H1 (cell line): ENCODE results near the gene STIM1. TPM values are rescaled to one million over a fixed set of nuclear protein-coding genes. Genes with fewer than 3 reads are reported as not detected.

ENCODE experiments used
- CTCF ChIA-PET: fragments of 300-600 bp; sonication (Branson Sonifier 250); formaldehyde crosslinking; loops from one replicate; lab custom pipeline; 2021; ENCODE audit not compliant: partially characterized antibody; lab: Charles Lee
- POLR2A ChIA-PET: fragments of 300-600 bp; sonication (Branson Sonifier 250); formaldehyde crosslinking; loops from one replicate; lab custom pipeline; 2021; ENCODE audit warnings: inconsistent platforms; ENCODE audit not compliant: partially characterized antibody; lab: Charles Lee
- DNase-seq, 2 experiments: peaks; one replicate each; pipeline versions ENCODE4 v3.0.0 to v3.0.0-alpha.2; 2010 to 2022; ENCODE audit warnings: low spot score in 2 of 2, low read depth in 1 of 2, mixed read lengths in 1 of 2
- FAIRE-seq: peaks from 2 replicates; lab custom pipeline; 2011; peaks lifted over from hg19 to GRCh38; lab: Jason Lieb, UNC
- H2AFZ ChIP-seq: 2 replicates; pipeline ENCODE4 v1.8.1; 2012; ENCODE audit warnings: low read length, inconsistent platforms
- H2AK5ac ChIP-seq: 2 replicates; pipeline ENCODE4 v1.6.1; 2013; ENCODE audit warnings: low read depth, low read length
- H2BK120ac ChIP-seq: replicated peaks from 2 replicates; pipeline ENCODE3; 2013; ENCODE audit warnings: low read depth, low read length, inconsistent platforms
- H2BK12ac ChIP-seq: 2 replicates; pipeline ENCODE4 v1.6.1; 2013; ENCODE audit warnings: low read depth, low read length
- H2BK15ac ChIP-seq: 2 replicates; pipeline ENCODE4 v1.6.1; 2013; ENCODE audit warnings: low read length
- H2BK20ac ChIP-seq: 2 replicates; pipeline ENCODE4 v1.6.1; 2013; ENCODE audit warnings: low read length
- H2BK5ac ChIP-seq: 2 replicates; pipeline ENCODE4 v1.6.1; 2013; ENCODE audit warnings: low read depth, low read length
- H3K14ac ChIP-seq: 2 replicates; pipeline ENCODE4 v1.6.1; 2013; ENCODE audit warnings: inconsistent platforms; ENCODE audit not compliant: insufficient read length
- H3K18ac ChIP-seq: 2 replicates; pipeline ENCODE4 v1.6.1; 2013; ENCODE audit warnings: low read length; ENCODE audit errors: extremely low read depth
- H3K23ac ChIP-seq: 2 replicates; pipeline ENCODE4 v1.6.1; 2013; ENCODE audit warnings: inconsistent platforms; ENCODE audit not compliant: insufficient read length
- H3K23me2 ChIP-seq: 2 replicates; pipeline ENCODE4 v1.6.1; 2013; ENCODE audit warnings: low read depth, low read length
- H3K27ac ChIP-seq: 2 replicates; pipeline ENCODE4 v1.6.1; 2011; ENCODE audit warnings: low read depth, low read length, inconsistent platforms
- H3K27me3 ChIP-seq, 4 experiments: replicated peaks in 1 of 4; 1 replicate in 1 of 4; 2 replicates in 3 of 4; pipeline versions ENCODE4 v1.6.1 to v1.8.1; 2011 to 2013; ENCODE audit warnings: low read length in 3 of 4, mild to moderate bottlenecking in 3 of 4, inconsistent platforms in 2 of 4, mixed read lengths in 2 of 4, moderate library complexity in 1 of 4; ENCODE audit not compliant: control insufficient read depth in 3 of 4, insufficient read depth in 3 of 4; ENCODE audit errors: extremely low read depth in 1 of 4
- H3K36me3 ChIP-seq, 4 experiments: 2 replicates each; pipeline versions ENCODE4 v1.6.1 to v1.8.1; 2011 to 2013; ENCODE audit warnings: mild to moderate bottlenecking in 4 of 4, low read length in 3 of 4, moderate library complexity in 2 of 4, control low read depth in 1 of 4, inconsistent platforms in 1 of 4; ENCODE audit not compliant: insufficient read depth in 4 of 4, control insufficient read depth in 2 of 4
- H3K4ac ChIP-seq: replicated peaks from 2 replicates; pipeline ENCODE3; 2013; ENCODE audit warnings: low read length, low read depth, mixed read lengths, inconsistent platforms; ENCODE audit not compliant: insufficient read length
- H3K4me1 ChIP-seq, 4 experiments: replicated peaks in 1 of 4; 1 replicate in 1 of 4; 2 replicates in 3 of 4; pipeline versions ENCODE4 v1.6.1 to v1.8.1; 2011 to 2013; ENCODE audit warnings: low read length in 3 of 4, inconsistent platforms in 2 of 4, mixed read lengths in 1 of 4; ENCODE audit not compliant: insufficient read depth in 4 of 4, control insufficient read depth in 3 of 4
- H3K4me2 ChIP-seq, 2 experiments: 2 replicates each; pipeline versions ENCODE4 v1.6.1 to v1.8.1; 2011 to 2013; ENCODE audit warnings: low read depth in 2 of 2, low read length in 2 of 2, control low read depth in 1 of 2, inconsistent platforms in 1 of 2, mild to moderate bottlenecking in 1 of 2; ENCODE audit not compliant: insufficient read depth in 1 of 2
- H3K4me3 ChIP-seq, 4 experiments: fragments of 200-600, 300-600 bp in 1 of 4; sonication (generic), shearing (Covaris generic), sonication (Bioruptor Twin) in 1 of 4; 2 replicates each; pipeline versions ENCODE4 v1.5.1 to v1.8.1; 2011 to 2016; ENCODE audit warnings: low read length in 4 of 4, low read depth in 3 of 4, control low read depth in 2 of 4, inconsistent platforms in 2 of 4, mild to moderate bottlenecking in 2 of 4, mixed read lengths in 1 of 4, moderate library complexity in 1 of 4; ENCODE audit not compliant: insufficient read depth in 2 of 4; ENCODE audit errors: extremely low read depth in 1 of 4
- H3K56ac ChIP-seq: replicated peaks from 2 replicates; pipeline ENCODE3; 2013; ENCODE audit warnings: low read depth, mild to moderate bottlenecking, mixed read lengths, low read length, inconsistent platforms; ENCODE audit not compliant: insufficient read length
- H3K79me1 ChIP-seq: 2 replicates; pipeline ENCODE4 v1.6.1; 2013; ENCODE audit warnings: low read depth, low read length, control low read depth
- H3K79me2 ChIP-seq, 2 experiments: 2 replicates each; pipeline versions ENCODE4 v1.6.1 to v1.8.1; 2012 to 2013; ENCODE audit warnings: low read length in 2 of 2, mild to moderate bottlenecking in 2 of 2, inconsistent platforms in 1 of 2; ENCODE audit not compliant: insufficient read depth in 2 of 2, control insufficient read depth in 1 of 2
- H3K9ac ChIP-seq, 4 experiments: replicated peaks in 1 of 4; 1 replicate in 1 of 4; 2 replicates in 3 of 4; pipeline versions ENCODE4 v1.6.1 to v1.8.1; 2011 to 2013; ENCODE audit warnings: low read depth in 3 of 4, low read length in 3 of 4, control low read depth in 2 of 4, mild to moderate bottlenecking in 2 of 4, moderate library complexity in 2 of 4, inconsistent platforms in 1 of 4; ENCODE audit errors: extremely low read depth in 1 of 4
- H3K9me3 ChIP-seq, 2 experiments: 2 replicates each; pipeline versions ENCODE4 v1.6.1 to v1.8.1; 2012 to 2013; ENCODE audit warnings: mild to moderate bottlenecking in 2 of 2, moderate library complexity in 2 of 2, control low read depth in 1 of 2, inconsistent platforms in 1 of 2, low read depth in 1 of 2, low read length in 1 of 2, mixed read lengths in 1 of 2; ENCODE audit not compliant: insufficient read depth in 2 of 2
- H4K20me1 ChIP-seq, 2 experiments: replicated peaks in 1 of 2; 2 replicates each; pipeline versions ENCODE3 to v1.8.1; 2011 to 2013; ENCODE audit warnings: inconsistent platforms in 2 of 2, low read length in 2 of 2, mild to moderate bottlenecking in 1 of 2; ENCODE audit not compliant: insufficient read depth in 2 of 2, control insufficient read depth in 1 of 2
- H4K5ac ChIP-seq: 2 replicates; pipeline ENCODE4 v1.6.1; 2013; ENCODE audit warnings: low read length, low read depth, mixed read lengths, inconsistent platforms; ENCODE audit not compliant: insufficient read length
- H4K8ac ChIP-seq: 2 replicates; pipeline ENCODE4 v1.8.0; 2013; ENCODE audit warnings: mild to moderate bottlenecking, moderate library complexity, low read length, inconsistent platforms; ENCODE audit not compliant: insufficient read depth; ENCODE audit errors: extremely low read depth
- H4K91ac ChIP-seq: replicated peaks from 2 replicates; pipeline ENCODE3; 2013; ENCODE audit warnings: low read length, mixed read lengths, inconsistent platforms; ENCODE audit not compliant: insufficient read length
- BCL11A ChIP-seq, 2 experiments: IDR thresholded peaks; one replicate each; pipeline ENCODE4 v1.6.1; 2011; ENCODE audit warnings: low read depth in 2 of 2, low read length in 2 of 2, mild to moderate bottlenecking in 2 of 2
- CBX8 ChIP-seq: fragments of 300-800, 300-1000 bp; sonication (generic); IDR thresholded peaks from 2 replicates; pipeline ENCODE4 v1.7.1; 2016; ENCODE audit warnings: low read depth, low read length, borderline replicate concordance
- CEBPB ChIP-seq: IDR thresholded peaks from 2 replicates; pipeline ENCODE4 v1.6.1; 2012; ENCODE audit warnings: low read depth, low read length
- CHD2 ChIP-seq: IDR thresholded peaks from 2 replicates; pipeline ENCODE4 v1.6.1; 2012; ENCODE audit warnings: low read length, improper control_type of control experiment
- CREB1 ChIP-seq: IDR thresholded peaks from 2 replicates; pipeline ENCODE4 v1.6.1; 2012; ENCODE audit warnings: inconsistent platforms
- EGR1 ChIP-seq: IDR thresholded peaks from 2 replicates; pipeline ENCODE4 v1.6.1; 2011; ENCODE audit warnings: low read depth, low read length, borderline replicate concordance
- EP300 ChIP-seq, 2 experiments: IDR thresholded peaks; 1 replicate in 1 of 2; 2 replicates in 1 of 2; pipeline ENCODE4 v1.6.1; 2011 to 2012; ENCODE audit warnings: low read depth in 2 of 2, low read length in 2 of 2, mild to moderate bottlenecking in 2 of 2, borderline replicate concordance in 1 of 2, inconsistent platforms in 1 of 2, moderate library complexity in 1 of 2
- NANOG ChIP-seq: IDR thresholded peaks from 2 replicates; pipeline ENCODE4 v1.6.1; 2011; ENCODE audit warnings: low read length, low read depth, mild to moderate bottlenecking, inconsistent platforms; ENCODE audit not compliant: insufficient read depth, poor library complexity, severe bottlenecking
- POLR2A ChIP-seq, 2 experiments: IDR thresholded peaks; 1 replicate in 1 of 2; 2 replicates in 1 of 2; pipeline ENCODE4 v1.6.1; 2011; ENCODE audit warnings: low read depth in 2 of 2, low read length in 2 of 2, mild to moderate bottlenecking in 2 of 2; ENCODE audit errors: control extremely low read depth in 1 of 2
- RXRA ChIP-seq: IDR thresholded peaks from 2 replicates; pipeline ENCODE4 v1.6.1; 2011; ENCODE audit warnings: low read depth, mild to moderate bottlenecking, low read length, moderate library complexity; ENCODE audit not compliant: insufficient read depth
- SP4 ChIP-seq: IDR thresholded peaks from 2 replicates; pipeline ENCODE4 v1.6.1; 2012; ENCODE audit warnings: low read length, inconsistent platforms
- TAF7 ChIP-seq: optimal IDR thresholded peaks from 2 replicates; pipeline ENCODE3; 2011; ENCODE audit warnings: low read depth, mild to moderate bottlenecking, inconsistent platforms, low read length, moderate library complexity, borderline replicate concordance
- WGBS, 2 experiments: shearing (Covaris generic) in 1 of 2; methylation state at CpG; one replicate each; pipeline versions ENCODE4 v1.1.6 to v1.1.7; 2013 to 2015; ENCODE audit warnings: low lambda C conversion rate in 2 of 2, mixed read lengths in 2 of 2, inconsistent platforms in 1 of 2, low coverage in 1 of 2, missing lambda C conversion rate in 1 of 2; ENCODE audit not compliant: insufficient replicate concordance in 2 of 2, insufficient coverage in 1 of 2, insufficient read length in 1 of 2; ENCODE audit errors: extremely low coverage in 1 of 2, missing lambda C conversion rate in 1 of 2; 5-methylcytosine and 5-hydroxymethylcytosine counted together
- polyA plus RNA-seq, 7 experiments: library from polyadenylated mRNA; depleted of rRNA in 3 of 7; stranded (reverse) in 5 of 7; unstranded in 2 of 7; fragments of >200 nt in 5 of 7; fragments of 200-250 nt in 2 of 7; gene quantifications; 1 replicate in 5 of 7; 2 replicates in 1 of 7; 4 replicates in 1 of 7; pipeline versions ENCODE4 v1.2.1 to v1.2.3, GENCODE V29; 2011 to 2013; ENCODE audit warnings: missing spikeins in 2 of 7, mixed read lengths in 2 of 7
- total RNA-seq: library from RNA; stranded (reverse); fragmentation: NEBNext Ultra II Directional; extraction: Animal tissue kit (Norgen Biotek cat#: 25700); gene quantifications from 2 replicates; pipeline ENCODE4 v1.2.1, GENCODE V29; 2021
- TF ChIP-seq, protein P1 (sequence below): IDR thresholded peaks from 2 replicates; pipeline ENCODE4 v1.6.1; 2012; ENCODE audit warnings: inconsistent platforms
- TF ChIP-seq, protein P2 (sequence below): IDR thresholded peaks from 2 replicates; pipeline ENCODE4 v1.6.1; 2012; ENCODE audit warnings: low read length, inconsistent platforms

Gene STIM1
- total and polyA plus RNA-seq, 2 of the 8 experiments (the other 6 are each of a cell fraction or from before 2014, with no cell fraction given): 11.1 to 12.2 TPM

DNA sequence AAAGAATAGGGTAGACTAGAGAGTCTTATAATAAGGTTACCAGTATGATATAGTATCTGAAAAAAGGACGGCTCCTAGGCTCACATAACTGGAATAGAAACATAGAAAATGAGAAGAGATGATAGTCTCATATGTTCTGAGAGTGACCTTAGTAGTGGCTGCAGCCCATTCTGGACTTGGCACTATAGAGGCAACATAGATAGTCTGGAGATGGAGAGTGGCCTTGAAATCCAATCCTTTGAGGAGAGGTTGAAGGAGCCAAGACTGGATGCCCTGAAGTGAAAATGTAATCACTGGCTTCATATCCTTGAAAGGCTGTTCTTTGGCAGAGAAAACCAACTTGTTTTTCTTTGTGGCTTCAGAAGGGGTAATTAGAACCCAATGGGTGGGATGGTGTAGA, 81.1 kb downstream of the STIM1 start:
- Histone ChIP-seq H3K79me1 (no peaks in the 10 kb centered on the region), H3K79me2 (no peaks in the 10 kb centered on the region), H2BK12ac (no peak overlapping the region), H4K20me1 (no peaks in the 10 kb centered on the region), H3K23me2 (no peaks in the 10 kb centered on the region; the same call in 1 of the 2 replicates), H3K23ac (no peak overlapping the region), H2BK120ac (no peak overlapping the region), H2AFZ (no peak overlapping the region), H3K4ac (no peak overlapping the region), H3K4me3 (no peak overlapping the region), H3K9me3 (no peaks in the 10 kb centered on the region), H3K18ac (no peak overlapping the region), H4K8ac (no peak overlapping the region), H2AK5ac (no peak overlapping the region), H3K9ac (no peak overlapping the region), H3K27me3 (no peaks in the 10 kb centered on the region), H2BK5ac (no peak overlapping the region), H3K56ac (no peak overlapping the region), H3K36me3 (no peaks in the 10 kb centered on the region), H4K5ac (no peak overlapping the region), H3K4me2 (no peak overlapping the region), H3K27ac (no peak overlapping the region), H4K91ac (no peak overlapping the region), H3K4me1 (no peaks in the 10 kb centered on the region), H3K14ac (no peak overlapping the region), H2BK15ac (no peak overlapping the region), H2BK20ac (no peak overlapping the region)
- POLR2A ChIA-PET: no interaction called here
- WGBS, 2 experiments: 94% methylated on average over 1 of the region's 1 CpG; no CpG with 5 or more reads in 1 of the 2 experiments
- CTCF ChIA-PET: interaction anchor here (1.2 kb wide), 1 partner anchor 80 kb away, joined by 3 read pairs; no protein-coding TSS in a partner anchor
- DNase-seq (no peak), FAIRE-seq (no peak)
- TF ChIP-seq BCL11A (IDR thresholded peaks at IDR 0.05; ENCODE audit: low read depth in 2 of 2, low read length in 2 of 2) (no peak), CBX8 (no peak), POLR2A (IDR thresholded peaks at IDR 0.05; ENCODE audit: control extremely low read depth in 1 of 2, low read depth in 2 of 2, low read length in 2 of 2) (no peak), EP300 (IDR thresholded peaks at IDR 0.05; ENCODE audit: borderline replicate concordance in 1 of 2, low read depth in 2 of 2, low read length in 2 of 2) (no peak), NANOG (no peak), CHD2 (no peak), EGR1 (no peak), RXRA (no peak), CREB1 (no peak), TAF7 (no peak), SP4 (no peak), CEBPB (no peak)
- TF ChIP-seq, protein P1, sequence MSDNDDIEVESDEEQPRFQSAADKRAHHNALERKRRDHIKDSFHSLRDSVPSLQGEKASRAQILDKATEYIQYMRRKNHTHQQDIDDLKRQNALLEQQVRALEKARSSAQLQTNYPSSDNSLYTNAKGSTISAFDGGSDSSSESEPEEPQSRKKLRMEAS: no peak
- TF ChIP-seq, protein P2, sequence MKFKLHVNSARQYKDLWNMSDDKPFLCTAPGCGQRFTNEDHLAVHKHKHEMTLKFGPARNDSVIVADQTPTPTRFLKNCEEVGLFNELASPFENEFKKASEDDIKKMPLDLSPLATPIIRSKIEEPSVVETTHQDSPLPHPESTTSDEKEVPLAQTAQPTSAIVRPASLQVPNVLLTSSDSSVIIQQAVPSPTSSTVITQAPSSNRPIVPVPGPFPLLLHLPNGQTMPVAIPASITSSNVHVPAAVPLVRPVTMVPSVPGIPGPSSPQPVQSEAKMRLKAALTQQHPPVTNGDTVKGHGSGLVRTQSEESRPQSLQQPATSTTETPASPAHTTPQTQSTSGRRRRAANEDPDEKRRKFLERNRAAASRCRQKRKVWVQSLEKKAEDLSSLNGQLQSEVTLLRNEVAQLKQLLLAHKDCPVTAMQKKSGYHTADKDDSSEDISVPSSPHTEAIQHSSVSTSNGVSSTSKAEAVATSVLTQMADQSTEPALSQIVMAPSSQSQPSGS: no peak
